GM12878 (cell line): ENCODE results near the gene GFPT1. TPM values are rescaled to one million over a fixed set of nuclear protein-coding genes. Genes with fewer than 3 reads are reported as not detected.

Experiments used
- ATAC-seq: fragments of 200-7000 bp; cut with Tn5 transposase; 3 replicates; pipeline ENCODE4 v1.9.1; 2020; ENCODE audit warnings: mild to moderate bottlenecking, moderate library complexity
- BruUV-seq: library from RNA; stranded (reverse); fragments of 400-500 nt; replicated peaks from 2 replicates; lab custom pipeline; 2021; lab: Mats Ljungman, UMichigan
- CTCF ChIA-PET: fragments of 300-600 bp; sonication (Branson Sonifier 250); formaldehyde crosslinking; extraction: SDS; loops from one replicate; lab custom pipeline; 2021; ENCODE audit warnings: inconsistent platforms; lab: Yijun Ruan, JAX
- POLR2A ChIA-PET: fragments of 350-600 bp; formaldehyde crosslinking; extraction: SDS; loops from one replicate; lab custom pipeline; 2021; ENCODE audit warnings: inconsistent platforms; lab: Charles Lee
- RAD21 ChIA-PET: fragments of 300-600 bp; sonication (Branson Sonifier 250); formaldehyde crosslinking; loops from one replicate; lab custom pipeline; 2023; ENCODE audit warnings: antibody characterized with exemption; ENCODE audit not compliant: unreplicated experiment; lab: Charles Lee
- SMC1A ChIA-PET: fragments of 300-600 bp; sonication (Branson Sonifier 250); formaldehyde crosslinking; loops from one replicate; lab custom pipeline; 2023; ENCODE audit not compliant: unreplicated experiment, uncharacterized antibody; lab: Charles Lee
- DNase-seq: peaks from one replicate; pipeline ENCODE4 v3.0.0-alpha.2; 2011; ENCODE audit warnings: low read depth, low spot score
- FAIRE-seq: peaks from 3 replicates; lab custom pipeline; 2011; peaks lifted over from hg19 to GRCh38; lab: Jason Lieb, UNC
- H2AFZ ChIP-seq: 2 replicates; pipeline ENCODE4 v1.6.0; 2011; ENCODE audit warnings: low read depth, low read length, control low read depth; ENCODE audit not compliant: control insufficient read depth
- H3K27ac ChIP-seq: 2 replicates; pipeline ENCODE4 v1.5.1; 2011; ENCODE audit warnings: control low read depth; ENCODE audit not compliant: control insufficient read depth, insufficient read depth
- H3K27me3 ChIP-seq, 2 experiments: replicated peaks in 1 of 2; 2 replicates each; pipeline versions ENCODE4 v1.6.0 to v1.6.1; 2011; ENCODE audit warnings: low read length in 1 of 2; ENCODE audit not compliant: control insufficient read depth in 2 of 2, insufficient read depth in 2 of 2
- H3K36me3 ChIP-seq, 2 experiments: 2 replicates each; pipeline ENCODE4 v1.5.1; 2011; ENCODE audit warnings: low read length in 1 of 2; ENCODE audit not compliant: control insufficient read depth in 2 of 2, insufficient read depth in 2 of 2
- H3K4me1 ChIP-seq: 2 replicates; pipeline ENCODE4 v1.6.1; 2011; ENCODE audit warnings: mild to moderate bottlenecking, low read length, moderate library complexity, mixed read lengths; ENCODE audit not compliant: control insufficient read depth, insufficient read depth
- H3K4me2 ChIP-seq: 2 replicates; pipeline ENCODE4 v1.6.0; 2011; ENCODE audit warnings: control low read depth; ENCODE audit not compliant: control insufficient read depth, insufficient read depth
- H3K4me3 ChIP-seq: fragments of 200-600 bp; sonication (generic); 2 replicates; pipeline ENCODE4 v1.5.1; 2016
- H3K79me2 ChIP-seq: 2 replicates; pipeline ENCODE4 v1.6.0; 2011; ENCODE audit warnings: low read length; ENCODE audit not compliant: control insufficient read depth, insufficient read depth
- H3K9ac ChIP-seq: 2 replicates; pipeline ENCODE4 v1.8.0; 2011; ENCODE audit warnings: low read length, control low read depth, mixed read lengths; ENCODE audit not compliant: control insufficient read depth, insufficient read depth
- H3K9me3 ChIP-seq: replicated peaks from 3 replicates; pipeline ENCODE4 v1.5.1; 2011; ENCODE audit warnings: mild to moderate bottlenecking, low read length; ENCODE audit not compliant: control insufficient read depth, insufficient read depth
- H4K20me1 ChIP-seq: 2 replicates; pipeline ENCODE4 v1.6.0; 2011; ENCODE audit not compliant: control insufficient read depth, insufficient read depth
- BACH1 ChIP-seq: fragments of 450-650 bp; IDR thresholded peaks from 2 replicates; pipeline ENCODE4 v1.6.1; 2017; ENCODE audit warnings: mild to moderate bottlenecking, borderline replicate concordance
- CEBPZ ChIP-seq: fragments of 150-350 bp; IDR thresholded peaks from 2 replicates; pipeline ENCODE4 v1.6.1; 2016; ENCODE audit warnings: low read depth, low read length
- CHD4 ChIP-seq: fragments of 200-600 bp; sonication (generic); IDR thresholded peaks from 2 replicates; pipeline ENCODE4 v1.6.1; 2016; ENCODE audit warnings: mild to moderate bottlenecking
- IKZF2 ChIP-seq, 2 experiments: fragments of 450-650 bp; IDR thresholded peaks; 2 replicates each; pipeline ENCODE4 v1.6.1; 2017; ENCODE audit warnings: mild to moderate bottlenecking in 2 of 2, moderate library complexity in 2 of 2
- IRF3 ChIP-seq: fragments of 450-650 bp; IDR thresholded peaks from 2 replicates; pipeline ENCODE4 v1.6.1; 2014; ENCODE audit warnings: mild to moderate bottlenecking
- MAX ChIP-seq: IDR thresholded peaks from 2 replicates; pipeline ENCODE4 v1.6.1; 2012; ENCODE audit warnings: low read depth, low read length, improper control_type of control experiment
- MLLT1 ChIP-seq: fragments of 450-650 bp; IDR thresholded peaks from 2 replicates; pipeline ENCODE4 v1.6.1; 2016; ENCODE audit warnings: mild to moderate bottlenecking
- MTA2 ChIP-seq: fragments of 450-650 bp; IDR thresholded peaks from 2 replicates; pipeline ENCODE4 v1.6.1; 2016; ENCODE audit warnings: low read depth, mild to moderate bottlenecking, moderate library complexity
- PAX5 ChIP-seq: IDR thresholded peaks from 2 replicates; pipeline ENCODE4 v1.6.1; 2011; ENCODE audit warnings: low read depth, low read length, borderline replicate concordance
- PKNOX1 ChIP-seq: fragments of 450-650 bp; IDR thresholded peaks from 2 replicates; pipeline ENCODE4 v1.6.1; 2016; ENCODE audit warnings: mild to moderate bottlenecking
- PML ChIP-seq: IDR thresholded peaks from 2 replicates; pipeline ENCODE4 v1.6.1; 2012; ENCODE audit warnings: low read length, inconsistent platforms
- RAD51 ChIP-seq: fragments of 450-650 bp; IDR thresholded peaks from 2 replicates; pipeline ENCODE4 v1.6.1; 2016; ENCODE audit warnings: moderate library complexity, mild to moderate bottlenecking, inconsistent platforms
- RCOR1 ChIP-seq: conservative IDR thresholded peaks from 2 replicates; pipeline ENCODE4 v1.6.1; 2012; ENCODE audit warnings: low read depth, low read length, improper control_type of control experiment
- SIX5 ChIP-seq: IDR thresholded peaks from 2 replicates; pipeline ENCODE4 v1.6.1; 2011; ENCODE audit warnings: mild to moderate bottlenecking, low read depth, low read length, moderate library complexity; ENCODE audit not compliant: severe bottlenecking
- SMARCA5 ChIP-seq: fragments of 450-650 bp; IDR thresholded peaks from 2 replicates; pipeline ENCODE4 v1.6.1; 2017; ENCODE audit warnings: mild to moderate bottlenecking
- STAT1 ChIP-seq: fragments of 450-650 bp; conservative IDR thresholded peaks from 2 replicates; pipeline ENCODE4 v1.6.1; 2014; ENCODE audit warnings: antibody characterized with exemption, mild to moderate bottlenecking
- ZNF207 ChIP-seq: fragments of 450-650 bp; IDR thresholded peaks from 2 replicates; pipeline ENCODE4 v1.6.1; 2014; ENCODE audit warnings: antibody characterized with exemption, mild to moderate bottlenecking, borderline replicate concordance
- ZNF217 ChIP-seq: fragments of 450-650 bp; IDR thresholded peaks from 2 replicates; pipeline ENCODE4 v1.6.1; 2017; ENCODE audit warnings: antibody characterized with exemption, mild to moderate bottlenecking
- WGBS: methylation state at CpG from one replicate; pipeline ENCODE4 v1.1.6; 2016; ENCODE audit warnings: low lambda C conversion rate; ENCODE audit not compliant: insufficient replicate concordance, insufficient coverage; ENCODE audit errors: missing lambda C conversion rate; 5-methylcytosine and 5-hydroxymethylcytosine counted together
- in situ Hi-C: fragments of 300-500 bp; cut with MboI; formaldehyde crosslinking; loops from 9 replicates; pipeline ENCODE4 v1.14.3; 2018; ENCODE audit warnings: mixed read lengths
- intact Hi-C: fragments of 100-400 bp; cut with micrococcal nuclease; formaldehyde crosslinking; loops from one replicate; pipeline ENCODE4 v1.14.2; 2022; ENCODE audit not compliant: unreplicated experiment
- polyA plus RNA-seq, 11 experiments: library from polyadenylated mRNA; depleted of rRNA in 4 of 11; unstranded in 6 of 11; stranded (reverse) in 5 of 11; fragments of >200 nt; fragmentation: Nextera tagmentation in 4 of 11; fragmentation: Illumina TruSeq in 1 of 11; extraction: Ambion mirVana in 4 of 11; extraction: Trizol in 1 of 11; gene quantifications; 1 replicate in 1 of 11; 2 replicates in 10 of 11; pipeline versions ENCODE4 v1.2.1 to v1.2.3, GENCODE V29; 2011 to 2016; ENCODE audit warnings: inconsistent platforms in 2 of 11, missing spikeins in 2 of 11, low read depth in 1 of 11
- total RNA-seq, 4 experiments: library from RNA; depleted of rRNA in 3 of 4; stranded (reverse); fragments of >200 nt in 3 of 4; fragmentation: Illumina TruSeq in 1 of 4; extraction: Trizol in 1 of 4; gene quantifications; 2 replicates each; pipeline versions ENCODE4 v1.2.1 to v1.2.3, GENCODE V29; 2013 to 2021

The GFPT1 gene
- total and polyA plus RNA-seq, 10 of the 15 experiments (the other 5 are each of a cell fraction or from before 2014, with no cell fraction given): 10.1 to 95.2 (median 24.5) TPM

GRCh38 chr2:69275490-69275889 is 111.5 kb downstream of the GFPT1 start:
- in situ Hi-C loops: no loop called here
- TF ChIP-seq MAX: no peak
- TF ChIP-seq ZNF207: no peak
- no peak for TF ChIP-seq SIX5
- no peak for TF ChIP-seq ZNF217
- no peak for TF ChIP-seq PKNOX1
- no peak for TF ChIP-seq PML
- no peak for TF ChIP-seq SMARCA5
- no peak for TF ChIP-seq CHD4
- TF ChIP-seq RAD51: no peak
- TF ChIP-seq IKZF2 (IDR thresholded peaks at IDR 0.05): no peak
- no peak for TF ChIP-seq IRF3
- no peak for TF ChIP-seq STAT1
- TF ChIP-seq BACH1: no peak
- TF ChIP-seq MTA2: no peak
- TF ChIP-seq MLLT1: no peak
- TF ChIP-seq RCOR1: no peak
- no peak for TF ChIP-seq PAX5
- no peak for TF ChIP-seq CEBPZ

More at GRCh38 chr2:69275490-69275889, 111.5 kb downstream of the GFPT1 start:
- Histone ChIP-seq H4K20me1 (no peaks in the 10 kb centered on the region), H3K27ac (no peak overlapping the region), H3K4me2 (no peak overlapping the region), H3K36me3 (no peaks in the 10 kb centered on the region), H3K4me1 (no peaks in the 10 kb centered on the region), H2AFZ (no peak overlapping the region), H3K27me3 (0 out of 4 replicates have a peak, but pooled peaks cover 0 to 2% of the 10 kb centered on the region in 2 experiments), H3K9me3 (no peaks in the 10 kb centered on the region), H3K4me3 (no peak overlapping the region), H3K79me2 (no peaks in the 10 kb centered on the region), H3K9ac (no peak overlapping the region)
- DNase-seq (no peak), ATAC-seq (no peak), FAIRE-seq (no peak)
- 67% methylated on average over 1 of the region's 1 CpG for WGBS
- ChIA-PET SMC1A (interaction anchor here (1.3 kb wide), 2 partner anchors 10 to 12 kb away, joined by 3 to 4 read pairs; no protein-coding TSS in a partner anchor), CTCF (no interaction called here), POLR2A (no interaction called here), RAD21 (no interaction called here)
- no TSS peak for BruUV-seq
- intact Hi-C loops: no loop called here
